K562 (cell line): Measurements from ENCODE around the gene ZNF521. TPM values are rescaled to one million over a fixed set of nuclear protein-coding genes. Genes with fewer than 3 reads are reported as not detected.

Experiments used
- ELK1 ChIP-seq: sonication (generic); formaldehyde crosslinking; IDR thresholded peaks from 2 replicates; pipeline ENCODE4 v1.8.1; 2022; ENCODE audit warnings: missing genetic modification reagents
- ETV6 ChIP-seq, 3 experiments: fragments of 150-350 bp in 1 of 3; sonication (generic) in 1 of 3; formaldehyde crosslinking in 1 of 3; IDR thresholded peaks; 2 replicates each; pipeline versions ENCODE4 v1.6.1 to v1.8.0; 2014 to 2022; ENCODE audit warnings: borderline replicate concordance in 2 of 3, low read depth in 2 of 3, antibody characterized with exemption in 1 of 3, low read length in 1 of 3, mild to moderate bottlenecking in 1 of 3, missing genetic modification reagents in 1 of 3
- JUND ChIP-seq, 2 experiments: IDR thresholded peaks; 2 replicates in 1 of 2; 3 replicates in 1 of 2; pipeline ENCODE4 v1.6.1; 2011; ENCODE audit warnings: borderline replicate concordance in 2 of 2, low read depth in 2 of 2, low read length in 2 of 2, improper control_type of control experiment in 1 of 2, missing biosample characterization in 1 of 2, missing genetic modification characterization in 1 of 2, missing genetic modification reagents in 1 of 2
- MBD1 ChIP-seq: fragments of 250-450 bp; sonication (Bioruptor Pico); IDR thresholded peaks from 2 replicates; pipeline ENCODE4 v1.8.0; 2022; ENCODE audit warnings: inconsistent platforms
- MTF1 ChIP-seq: fragments of 250-450 bp; sonication (Bioruptor Pico); IDR thresholded peaks from 2 replicates; pipeline ENCODE4 v1.9.0; 2021; ENCODE audit warnings: moderate library complexity, mild to moderate bottlenecking, inconsistent platforms, borderline replicate concordance
- NFE2 ChIP-seq: IDR thresholded peaks from 2 replicates; pipeline ENCODE4 v1.6.1; 2014; ENCODE audit warnings: antibody characterized with exemption, low read depth
- NUFIP1 ChIP-seq: fragments of 450-650 bp; IDR thresholded peaks from 2 replicates; pipeline ENCODE4 v1.6.1; 2018; ENCODE audit not compliant: partially characterized antibody
- OTX1 ChIP-seq: fragments of 450-650 bp; formaldehyde crosslinking; IDR thresholded peaks from 2 replicates; pipeline ENCODE4 v1.4.0; 2022; ENCODE audit warnings: mild to moderate bottlenecking
- SNRNP70 ChIP-seq: fragments of 200-400 bp; formaldehyde crosslinking; optimal IDR thresholded peaks from 2 replicates; pipeline ENCODE3; 2017; ENCODE audit warnings: low read depth, low read length
- TBL1XR1 ChIP-seq, 2 experiments: IDR thresholded peaks; 2 replicates each; pipeline ENCODE4 v1.6.1; 2012; ENCODE audit warnings: improper control_type of control experiment in 2 of 2, low read length in 2 of 2, mild to moderate bottlenecking in 1 of 2
- ZBTB11 ChIP-seq, 3 experiments: fragments of 200-800 bp in 1 of 3; fragments of 250-450 bp in 1 of 3; fragments of 450-650 bp in 1 of 3; sonication (Bioruptor Pico) in 1 of 3; sonication (Bioruptor generic) in 1 of 3; formaldehyde crosslinking in 1 of 3; IDR thresholded peaks; 2 replicates each; pipeline versions ENCODE4 v1.6.1 to v1.8.0; 2016 to 2022; ENCODE audit warnings: mild to moderate bottlenecking in 2 of 3, missing genetic modification characterization in 2 of 3, missing compliant biosample characterization in 1 of 3, moderate library complexity in 1 of 3
- polyA plus RNA-seq, 8 experiments: library from polyadenylated mRNA; depleted of rRNA in 4 of 8; stranded (reverse) in 5 of 8; unstranded in 3 of 8; fragments of >200 nt; fragmentation: Nextera tagmentation in 2 of 8; fragmentation: Illumina TruSeq in 1 of 8; extraction: Ambion mirVana in 2 of 8; extraction: Trizol in 1 of 8; gene quantifications; 2 replicates each; pipeline versions ENCODE4 v1.2.1 to v1.2.3, GENCODE V29; 2011 to 2014; ENCODE audit warnings: inconsistent platforms in 1 of 8, missing spikeins in 1 of 8
- total RNA-seq, 7 experiments: library from RNA; depleted of rRNA in 6 of 7; stranded (reverse); fragments of >200 nt in 6 of 7; fragmentation: Illumina TruSeq in 2 of 7; extraction: Trizol in 2 of 7; gene quantifications; 2 replicates each; pipeline versions ENCODE4 v1.2.1 to v1.2.3, GENCODE V29; 2011 to 2021; ENCODE audit warnings: low replicate concordance in 1 of 7
- TF ChIP-seq, protein P1 (sequence below): sonication (generic); formaldehyde crosslinking; IDR thresholded peaks from 2 replicates; pipeline ENCODE4 v1.8.0; 2022; ENCODE audit warnings: mild to moderate bottlenecking, missing genetic modification reagents

The ZNF521 gene
- total and polyA plus RNA-seq, 9 of the 15 experiments (the other 6 are each of a cell fraction or from before 2014, with no cell fraction given), result 1.2 to 5.8 (median 1.6) TPM

DNA sequence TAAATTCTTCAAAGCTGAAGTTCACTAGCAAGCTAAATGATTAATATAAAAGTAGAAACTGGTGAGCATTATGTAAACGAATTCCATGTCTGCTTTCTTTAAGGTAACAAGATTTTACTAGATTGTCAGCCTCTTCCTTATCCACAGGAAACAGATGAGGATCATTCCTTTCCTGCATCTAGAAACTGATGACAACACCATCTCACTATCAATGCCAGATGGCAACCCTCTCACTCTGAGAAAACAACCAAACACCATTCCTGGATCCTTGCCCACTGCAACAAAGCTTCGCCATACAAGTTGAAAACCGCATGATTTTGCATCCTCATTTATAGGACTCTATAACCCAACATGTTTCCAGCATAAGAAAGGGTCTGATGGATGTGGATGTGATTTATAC, 122.9 kb downstream of the ZNF521 start (continued):
- no peak for TF ChIP-seq ELK1 (CRISPR knock-in tag)
- TF ChIP-seq NUFIP1, result no peak
- no peak for TF ChIP-seq MBD1 (CRISPR knock-in tag)
- no peak for TF ChIP-seq ZBTB11 (CRISPR knock-in tag; IDR thresholded peaks at IDR 0.05)
- peak; percentile 57; the same call in 1 of the 2 replicates for TF ChIP-seq JUND (IDR thresholded peaks at IDR 0.05; ENCODE audit: borderline replicate concordance, low read depth, low read length)
- no peak; the same call in 2 of the 3 replicates for TF ChIP-seq JUND (tag; IDR thresholded peaks at IDR 0.05; ENCODE audit: borderline replicate concordance, low read depth, low read length)
- peak; percentile 50; the same call in 1 of the 2 replicates for TF ChIP-seq NFE2
- peak in 1 of 2 experiments; percentile 67; a peak in 1 of 4 replicates for TF ChIP-seq TBL1XR1 (IDR thresholded peaks at IDR 0.05; ENCODE audit: low read length in 2 of 2)
- TF ChIP-seq SNRNP70, result no peak
- no peak for TF ChIP-seq ETV6 (IDR thresholded peaks at IDR 0.05; ENCODE audit: borderline replicate concordance in 1 of 2, low read depth in 2 of 2, low read length in 1 of 2)
- no peak for TF ChIP-seq ETV6 (CRISPR knock-in tag; IDR thresholded peaks at IDR 0.05; ENCODE audit: borderline replicate concordance)
- TF ChIP-seq MTF1, result no peak
- TF ChIP-seq, protein P1, sequence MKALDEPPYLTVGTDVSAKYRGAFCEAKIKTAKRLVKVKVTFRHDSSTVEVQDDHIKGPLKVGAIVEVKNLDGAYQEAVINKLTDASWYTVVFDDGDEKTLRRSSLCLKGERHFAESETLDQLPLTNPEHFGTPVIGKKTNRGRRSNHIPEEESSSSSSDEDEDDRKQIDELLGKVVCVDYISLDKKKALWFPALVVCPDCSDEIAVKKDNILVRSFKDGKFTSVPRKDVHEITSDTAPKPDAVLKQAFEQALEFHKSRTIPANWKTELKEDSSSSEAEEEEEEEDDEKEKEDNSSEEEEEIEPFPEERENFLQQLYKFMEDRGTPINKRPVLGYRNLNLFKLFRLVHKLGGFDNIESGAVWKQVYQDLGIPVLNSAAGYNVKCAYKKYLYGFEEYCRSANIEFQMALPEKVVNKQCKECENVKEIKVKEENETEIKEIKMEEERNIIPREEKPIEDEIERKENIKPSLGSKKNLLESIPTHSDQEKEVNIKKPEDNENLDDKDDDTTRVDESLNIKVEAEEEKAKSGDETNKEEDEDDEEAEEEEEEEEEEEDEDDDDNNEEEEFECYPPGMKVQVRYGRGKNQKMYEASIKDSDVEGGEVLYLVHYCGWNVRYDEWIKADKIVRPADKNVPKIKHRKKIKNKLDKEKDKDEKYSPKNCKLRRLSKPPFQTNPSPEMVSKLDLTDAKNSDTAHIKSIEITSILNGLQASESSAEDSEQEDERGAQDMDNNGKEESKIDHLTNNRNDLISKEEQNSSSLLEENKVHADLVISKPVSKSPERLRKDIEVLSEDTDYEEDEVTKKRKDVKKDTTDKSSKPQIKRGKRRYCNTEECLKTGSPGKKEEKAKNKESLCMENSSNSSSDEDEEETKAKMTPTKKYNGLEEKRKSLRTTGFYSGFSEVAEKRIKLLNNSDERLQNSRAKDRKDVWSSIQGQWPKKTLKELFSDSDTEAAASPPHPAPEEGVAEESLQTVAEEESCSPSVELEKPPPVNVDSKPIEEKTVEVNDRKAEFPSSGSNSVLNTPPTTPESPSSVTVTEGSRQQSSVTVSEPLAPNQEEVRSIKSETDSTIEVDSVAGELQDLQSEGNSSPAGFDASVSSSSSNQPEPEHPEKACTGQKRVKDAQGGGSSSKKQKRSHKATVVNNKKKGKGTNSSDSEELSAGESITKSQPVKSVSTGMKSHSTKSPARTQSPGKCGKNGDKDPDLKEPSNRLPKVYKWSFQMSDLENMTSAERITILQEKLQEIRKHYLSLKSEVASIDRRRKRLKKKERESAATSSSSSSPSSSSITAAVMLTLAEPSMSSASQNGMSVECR (CRISPR knock-in tag), result no peak
- no peak for TF ChIP-seq OTX1
